Hepatocyte (in vitro differentiated cells): ENCODE data around the gene WFDC5. TPM values are rescaled to one million over a fixed set of nuclear protein-coding genes. Genes with fewer than 3 reads are reported as not detected.

Experiments used
- DNase-seq: peaks from one replicate; pipeline ENCODE4 v3.0.0-alpha.2; 2016; ENCODE audit warnings: low spot score
- H2AFZ ChIP-seq: fragments of 200-600 bp; sonication (generic); 2 replicates; pipeline ENCODE4 v1.6.0; 2016; ENCODE audit warnings: antibody characterized with exemption, mild to moderate bottlenecking
- H3K27ac ChIP-seq: fragments of 200-600 bp; sonication (generic); 2 replicates; pipeline ENCODE4 v1.5.1; 2016; ENCODE audit warnings: mild to moderate bottlenecking
- H3K27me3 ChIP-seq: fragments of 200-600 bp; sonication (generic); 2 replicates; pipeline ENCODE4 v1.6.1; 2016
- H3K36me3 ChIP-seq: fragments of 200-600 bp; sonication (generic); replicated peaks from 2 replicates; pipeline ENCODE4 v1.5.1; 2016; ENCODE audit warnings: low read depth; ENCODE audit not compliant: insufficient read depth
- H3K4me1 ChIP-seq: fragments of 200-600 bp; sonication (generic); 2 replicates; pipeline ENCODE4 v1.5.1; 2016; ENCODE audit warnings: mild to moderate bottlenecking, moderate library complexity; ENCODE audit not compliant: insufficient read depth
- H3K4me2 ChIP-seq: fragments of 200-600 bp; sonication (generic); 2 replicates; pipeline ENCODE4 v1.6.0; 2016
- H3K4me3 ChIP-seq: fragments of 200-600 bp; sonication (generic); 2 replicates; pipeline ENCODE4 v1.5.1; 2016; ENCODE audit warnings: mild to moderate bottlenecking
- H3K79me2 ChIP-seq: fragments of 200-600 bp; sonication (generic); 2 replicates; pipeline ENCODE4 v1.6.0; 2017; ENCODE audit warnings: mild to moderate bottlenecking
- H3K9me2 ChIP-seq: fragments of 200-600 bp; sonication (generic); replicated peaks from 2 replicates; pipeline ENCODE4 v1.6.0; 2017; ENCODE audit warnings: mild to moderate bottlenecking; ENCODE audit not compliant: insufficient read depth
- H3K9me3 ChIP-seq: fragments of 200-600 bp; sonication (generic); 2 replicates; pipeline ENCODE4 v1.5.1; 2016; ENCODE audit warnings: low read depth, mild to moderate bottlenecking
- H4K20me1 ChIP-seq: fragments of 200-600 bp; sonication (generic); 2 replicates; pipeline ENCODE4 v1.6.0; 2016; ENCODE audit warnings: mild to moderate bottlenecking; ENCODE audit not compliant: insufficient read depth, poor library complexity, severe bottlenecking
- EZH2 ChIP-seq: fragments of 200-600 bp; sonication (generic); IDR thresholded peaks from 2 replicates; pipeline ENCODE4 v1.6.1; 2016; ENCODE audit warnings: antibody characterized with exemption, mild to moderate bottlenecking, borderline replicate concordance
- EZH2phosphoT487 ChIP-seq: fragments of 200-600 bp; sonication (generic); IDR thresholded peaks from one replicate; pipeline ENCODE4 v1.6.1; 2018; ENCODE audit warnings: antibody characterized with exemption, mild to moderate bottlenecking, low read depth, moderate library complexity; ENCODE audit not compliant: unreplicated experiment, severe bottlenecking
- WGBS: methylation state at CpG from one replicate; pipeline ENCODE4 v1.1.6; 2016; ENCODE audit warnings: low lambda C conversion rate; ENCODE audit errors: missing lambda C conversion rate; 5-methylcytosine and 5-hydroxymethylcytosine counted together
- polyA plus RNA-seq: library from polyadenylated mRNA; unstranded; fragments of >200 nt; fragmentation: Nextera tagmentation; extraction: Ambion mirVana; gene quantifications from 2 replicates; pipeline ENCODE4 v1.2.1, GENCODE V29; 2016
- total RNA-seq: library from RNA; depleted of rRNA; stranded (reverse); fragments of >200 nt; gene quantifications from 2 replicates; pipeline ENCODE4 v1.2.3, GENCODE V29; 2014
- TF ChIP-seq, protein P1 (sequence below): fragments of 200-600 bp; sonication (generic); IDR thresholded peaks from 2 replicates; pipeline ENCODE4 v1.5.1; 2016; ENCODE audit warnings: antibody characterized with exemption, mild to moderate bottlenecking; ENCODE audit not compliant: poor library complexity

The WFDC5 gene
- total and polyA plus RNA-seq, 2 experiments from 2014 or later, result 0.47 TPM; not detected in 1

DNA sequence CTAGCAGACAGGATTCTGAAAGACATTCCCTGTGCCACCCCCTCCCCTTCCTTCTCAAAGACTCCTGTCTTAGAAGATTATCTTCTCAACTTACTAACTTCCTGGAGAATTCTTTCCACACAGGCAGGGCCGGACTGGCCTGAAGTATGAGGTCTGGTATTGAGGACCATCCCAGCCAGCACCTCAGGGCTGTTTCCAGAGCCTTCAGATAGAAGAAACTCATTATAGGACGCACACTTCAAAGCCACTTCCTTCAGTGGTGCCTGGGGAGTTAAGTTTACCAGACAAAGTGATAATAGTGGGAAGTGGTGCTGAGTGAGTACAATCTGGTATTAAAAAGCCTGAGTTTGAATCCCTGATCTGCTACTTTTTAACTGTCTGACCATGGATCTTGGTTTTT lies 29.7 kb downstream of the WFDC5 start:
- no peaks in the 10 kb centered on the region for H3K27me3 ChIP-seq
- TF ChIP-seq, protein P1, sequence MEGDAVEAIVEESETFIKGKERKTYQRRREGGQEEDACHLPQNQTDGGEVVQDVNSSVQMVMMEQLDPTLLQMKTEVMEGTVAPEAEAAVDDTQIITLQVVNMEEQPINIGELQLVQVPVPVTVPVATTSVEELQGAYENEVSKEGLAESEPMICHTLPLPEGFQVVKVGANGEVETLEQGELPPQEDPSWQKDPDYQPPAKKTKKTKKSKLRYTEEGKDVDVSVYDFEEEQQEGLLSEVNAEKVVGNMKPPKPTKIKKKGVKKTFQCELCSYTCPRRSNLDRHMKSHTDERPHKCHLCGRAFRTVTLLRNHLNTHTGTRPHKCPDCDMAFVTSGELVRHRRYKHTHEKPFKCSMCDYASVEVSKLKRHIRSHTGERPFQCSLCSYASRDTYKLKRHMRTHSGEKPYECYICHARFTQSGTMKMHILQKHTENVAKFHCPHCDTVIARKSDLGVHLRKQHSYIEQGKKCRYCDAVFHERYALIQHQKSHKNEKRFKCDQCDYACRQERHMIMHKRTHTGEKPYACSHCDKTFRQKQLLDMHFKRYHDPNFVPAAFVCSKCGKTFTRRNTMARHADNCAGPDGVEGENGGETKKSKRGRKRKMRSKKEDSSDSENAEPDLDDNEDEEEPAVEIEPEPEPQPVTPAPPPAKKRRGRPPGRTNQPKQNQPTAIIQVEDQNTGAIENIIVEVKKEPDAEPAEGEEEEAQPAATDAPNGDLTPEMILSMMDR, result no peak
- TF ChIP-seq EZH2 (no peak), EZH2phosphoT487 (no peak)
- H3K27ac ChIP-seq, result no peak overlapping the region
- H4K20me1 ChIP-seq, result no peaks in the 10 kb centered on the region
- no peak overlapping the region for H3K4me3 ChIP-seq
- no peaks in the 10 kb centered on the region for H3K9me2 ChIP-seq
- no peak overlapping the region for H3K4me2 ChIP-seq
- DNase-seq, result no peak
- peaks cover 4% of the 10 kb centered on the region for H3K4me1 ChIP-seq
- no peaks in the 10 kb centered on the region for H3K36me3 ChIP-seq
- no peak overlapping the region for H2AFZ ChIP-seq
- H3K79me2 ChIP-seq, result no peaks in the 10 kb centered on the region
- H3K9me3 ChIP-seq, result peaks cover 3% of the 10 kb centered on the region
- WGBS, result 46% methylated on average over 2 of the region's 2 CpGs

DNA sequence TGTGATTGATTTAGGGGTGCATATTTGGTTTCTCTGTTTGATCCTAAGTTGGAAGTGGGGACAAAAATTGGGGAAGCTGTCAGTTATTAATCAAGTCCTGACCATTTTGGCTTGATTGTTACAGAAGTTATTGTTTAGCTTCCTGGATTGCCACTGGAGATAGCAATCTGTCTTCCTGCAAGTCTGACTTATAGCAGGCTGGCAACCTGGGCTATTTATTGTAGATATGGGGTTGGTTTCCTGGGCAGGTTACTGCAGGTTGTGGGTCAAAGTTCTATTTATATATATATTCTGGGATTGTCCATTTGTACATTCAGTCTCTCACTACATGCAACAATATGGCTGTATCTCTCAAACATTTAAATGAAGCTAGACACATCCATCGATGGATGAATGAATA lies 31.8 kb downstream of the WFDC5 start:
- Histone ChIP-seq H3K27ac (no peak overlapping the region), H4K20me1 (no peaks in the 10 kb centered on the region), H3K4me1 (peaks cover 4% of the 10 kb centered on the region), H3K27me3 (no peaks in the 10 kb centered on the region), H3K4me2 (no peak overlapping the region), H3K9me2 (no peaks in the 10 kb centered on the region), H3K79me2 (no peaks in the 10 kb centered on the region), H3K36me3 (no peaks in the 10 kb centered on the region), H2AFZ (no peak overlapping the region), H3K4me3 (no peak overlapping the region), H3K9me3 (peaks cover 3% of the 10 kb centered on the region)
- no peak for DNase-seq
- TF ChIP-seq, protein P1, result no peak
- no peak for TF ChIP-seq EZH2phosphoT487
- TF ChIP-seq EZH2, result no peak
- 100% methylated on average over 1 of the region's 1 CpG for WGBS

DNA sequence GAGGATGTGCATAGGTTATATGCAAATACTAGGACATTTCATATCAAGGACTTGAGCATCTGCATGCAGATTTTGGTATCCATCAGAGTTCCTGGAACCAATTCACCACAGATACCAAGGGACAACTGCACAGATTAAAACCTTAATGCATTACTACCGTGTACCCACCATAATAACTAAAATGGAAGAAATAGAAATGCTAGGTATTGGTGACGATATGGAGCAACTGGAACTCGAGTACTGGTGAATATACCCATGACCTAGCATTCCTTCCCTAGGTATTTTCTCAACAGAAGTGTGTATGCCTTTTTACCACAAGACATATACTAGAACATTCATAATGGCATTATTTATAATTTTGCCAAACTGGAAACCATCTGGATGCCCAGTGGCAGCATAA lies 32.5 kb downstream of the WFDC5 start:
- TF ChIP-seq EZH2phosphoT487 (no peak), EZH2 (no peak)
- TF ChIP-seq, protein P1, result no peak
- Histone ChIP-seq H3K36me3 (no peaks in the 10 kb centered on the region), H3K9me2 (no peaks in the 10 kb centered on the region), H3K4me2 (no peak overlapping the region), H3K4me1 (no peaks in the 10 kb centered on the region), H4K20me1 (no peaks in the 10 kb centered on the region), H3K27me3 (no peaks in the 10 kb centered on the region), H3K27ac (no peak overlapping the region), H3K9me3 (peaks cover 3% of the 10 kb centered on the region), H3K79me2 (no peaks in the 10 kb centered on the region), H2AFZ (no peak overlapping the region), H3K4me3 (no peak overlapping the region)
- no peak for DNase-seq
- 97% methylated on average over 3 of the region's 3 CpGs for WGBS
